ENCODE results near the gene FCAMR.

The FCAMR gene

DNA sequence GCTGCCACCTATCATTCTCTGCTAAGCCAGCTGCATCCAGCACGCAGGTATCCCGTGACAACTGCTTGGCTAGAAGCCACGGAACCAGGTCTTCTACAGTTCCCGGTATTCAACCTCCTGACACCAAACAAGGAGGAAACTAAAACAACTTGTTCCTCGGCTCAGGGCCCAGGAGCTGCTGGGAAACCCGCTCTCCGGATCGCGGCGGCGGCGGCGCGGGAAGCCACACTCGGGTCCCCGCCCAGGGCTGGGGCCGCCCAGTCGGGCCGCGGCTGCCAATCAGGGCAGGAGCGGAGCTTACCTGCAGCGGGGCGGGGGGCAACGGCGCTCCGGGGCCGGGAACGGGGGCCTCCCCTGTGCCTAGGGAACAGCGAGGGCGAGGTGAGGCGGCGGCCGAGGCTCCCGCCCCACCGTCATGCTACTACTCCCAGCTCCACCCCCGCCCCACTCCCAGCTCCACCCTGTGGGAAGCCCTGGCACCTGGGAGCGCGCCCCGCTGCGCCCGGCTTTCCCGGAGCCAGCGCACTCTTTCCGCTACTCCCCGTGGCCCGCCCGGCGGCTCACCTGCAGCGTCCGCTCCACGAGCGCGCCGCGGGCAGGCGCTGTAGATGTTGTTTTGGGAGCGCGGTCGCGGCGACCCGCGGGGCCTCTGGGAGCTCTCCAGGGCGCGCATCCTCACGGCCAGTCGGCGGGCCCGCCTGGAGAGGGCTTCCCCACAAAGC, 60.9 kb downstream of the FCAMR start:
- DNase-seq (ENCODE audit: low spot score) = peak; percentile 59

DNA sequence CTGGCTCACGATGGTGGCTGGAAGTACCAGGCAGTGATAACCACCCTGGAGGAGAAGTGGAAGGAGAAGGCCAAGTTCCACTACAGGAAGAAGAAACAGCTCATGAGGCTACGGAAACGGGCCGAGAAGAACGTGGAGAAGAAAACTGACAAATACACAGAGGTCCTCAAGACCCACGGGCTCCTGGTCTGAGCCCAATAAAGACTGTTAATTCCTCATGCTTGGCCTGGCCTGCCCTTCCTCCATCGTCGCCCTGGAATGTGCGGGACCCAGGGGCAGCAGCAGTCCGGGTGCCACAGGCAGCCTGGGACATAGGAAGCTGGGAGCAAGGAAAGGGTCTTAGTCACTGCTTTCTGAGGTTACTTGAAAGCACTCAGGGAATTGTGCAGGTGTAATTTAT, 62.2 kb downstream of the FCAMR start:
- no peak for DNase-seq (ENCODE audit: low spot score)
